GM19193 (cell line): ENCODE data around the gene ETV5.

Experiments
- POLR2A ChIP-seq: IDR thresholded peaks from 4 replicates; pipeline ENCODE4 v1.6.1; 2011; ENCODE audit not compliant: insufficient read depth, insufficient read length; ENCODE audit errors: extremely low read depth

ETV5 gene

DNA sequence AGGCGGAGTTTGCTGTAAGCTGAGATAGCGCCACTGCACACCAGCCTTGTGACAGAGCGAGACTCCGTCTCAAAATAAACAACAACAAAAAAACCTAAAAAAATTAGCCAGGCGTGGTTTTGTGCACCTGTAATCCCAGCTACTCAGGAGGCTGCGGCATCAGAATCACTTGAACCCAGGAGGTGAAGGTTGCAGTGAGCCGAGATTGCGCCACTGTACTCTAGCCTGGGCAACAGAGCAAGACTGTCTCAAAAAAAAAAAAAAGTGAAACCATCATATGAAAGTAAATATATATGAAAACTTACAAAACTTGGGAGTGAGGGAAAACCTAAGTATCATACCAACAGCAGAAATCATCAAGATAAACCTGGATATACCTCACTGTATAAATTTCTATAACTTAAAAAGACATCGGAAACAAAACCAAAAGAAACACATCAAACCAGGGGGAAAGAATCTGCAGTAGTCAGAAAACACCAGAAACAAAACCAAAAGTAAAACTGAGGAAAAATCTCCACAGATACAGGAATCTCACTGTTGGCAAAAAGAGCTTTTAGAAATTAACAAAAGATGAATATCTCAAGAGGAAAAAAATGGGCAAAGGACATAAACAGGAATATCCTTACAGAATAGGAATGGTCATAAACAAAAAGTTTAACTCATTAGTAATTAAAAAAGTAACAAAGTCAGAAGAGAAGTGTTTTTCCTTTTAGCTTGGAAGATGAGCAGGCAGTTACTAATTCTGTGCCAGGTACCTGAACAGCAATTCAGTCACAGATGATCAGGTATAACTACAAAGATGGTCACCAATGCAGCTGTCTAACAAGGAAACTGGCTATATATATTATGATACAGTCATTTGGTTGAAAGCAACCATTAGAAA, 41.3 kb downstream of the ETV5 start:
- no peak for TF ChIP-seq POLR2A

DNA sequence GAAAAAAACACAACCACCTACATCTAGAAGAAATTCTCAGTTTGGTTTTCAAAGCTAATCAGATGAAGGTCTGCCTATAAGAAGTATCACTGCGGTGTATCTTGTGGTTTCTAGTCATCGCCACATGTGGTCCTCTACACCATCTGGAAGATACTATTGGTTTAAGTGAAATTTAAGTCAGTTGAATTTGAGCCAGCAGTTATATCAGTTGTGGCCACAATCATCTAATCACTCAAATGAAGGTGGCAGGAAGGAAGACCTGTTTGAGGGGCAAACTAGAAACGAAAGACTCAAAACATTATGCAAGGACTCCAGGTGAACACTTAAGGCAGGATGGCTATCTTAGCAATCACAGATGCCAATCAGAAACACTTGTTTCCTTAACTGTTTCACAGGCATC, 48.7 kb downstream of the ETV5 start:
- TF ChIP-seq POLR2A: no peak

- TF ChIP-seq POLR2A: no peak
Measured at GRCh38 chr3:186059192-186059591, 49.7 kb downstream of the ETV5 start.

- no peak for TF ChIP-seq POLR2A
Measured at GRCh38 chr3:186058225-186058624, 50.7 kb downstream of the ETV5 start.

DNA sequence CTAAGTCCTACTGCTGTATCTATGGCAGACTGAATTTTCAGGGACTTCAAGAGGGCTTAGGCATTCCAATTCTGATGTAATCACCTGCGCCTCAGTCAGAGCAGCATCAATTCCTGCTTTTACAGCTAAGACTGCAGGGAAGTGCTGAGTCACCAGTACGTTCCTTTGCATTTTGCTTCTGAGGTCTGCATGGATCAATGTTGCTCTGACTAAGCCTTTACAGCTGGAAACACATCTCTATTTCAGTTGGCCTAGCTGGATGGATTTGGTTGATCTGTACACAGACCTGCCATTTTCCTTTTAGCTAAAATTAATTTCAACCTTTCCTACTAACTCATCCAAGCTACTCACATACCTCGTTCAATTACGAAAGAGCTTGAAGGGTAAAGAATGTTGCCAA, 51.3 kb downstream of the ETV5 start:
- no peak for TF ChIP-seq POLR2A

GRCh38 chr3:186054792-186055352, 54.0 kb downstream of the ETV5 start:
- no peak for TF ChIP-seq POLR2A

- TF ChIP-seq POLR2A: no peak
Measured at GRCh38 chr3:186053954-186054791, 54.7 kb downstream of the ETV5 start.

- no peak for TF ChIP-seq POLR2A
Measured at GRCh38 chr3:186052096-186052840, 56.6 kb downstream of the ETV5 start.

DNA sequence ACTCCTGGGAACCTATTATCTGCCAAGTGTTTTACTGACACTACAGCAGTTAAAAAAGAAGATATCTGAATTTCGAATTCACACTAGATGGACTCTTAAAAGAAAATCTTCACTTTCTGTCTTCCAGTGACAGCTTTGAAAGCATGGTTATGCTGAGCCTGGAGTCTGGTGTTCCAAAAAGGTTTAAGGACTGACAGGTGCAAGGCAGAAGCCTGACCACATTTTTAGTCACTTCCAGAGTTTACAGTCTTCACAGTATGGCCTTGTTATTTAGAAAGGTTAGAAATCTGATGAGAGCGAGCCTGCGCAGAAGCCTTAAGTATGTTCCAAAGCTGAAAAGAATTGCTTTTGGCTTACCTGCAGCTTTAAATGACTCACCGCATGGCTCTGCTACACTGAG, 59.9 kb downstream of the ETV5 start:
- no peak for TF ChIP-seq POLR2A

- no peak for TF ChIP-seq POLR2A
Measured at GRCh38 chr3:186048119-186048518, 60.8 kb downstream of the ETV5 start.

GRCh38 chr3:186046838-186047237, 62.1 kb downstream of the ETV5 start:
- no peak for TF ChIP-seq POLR2A

DNA sequence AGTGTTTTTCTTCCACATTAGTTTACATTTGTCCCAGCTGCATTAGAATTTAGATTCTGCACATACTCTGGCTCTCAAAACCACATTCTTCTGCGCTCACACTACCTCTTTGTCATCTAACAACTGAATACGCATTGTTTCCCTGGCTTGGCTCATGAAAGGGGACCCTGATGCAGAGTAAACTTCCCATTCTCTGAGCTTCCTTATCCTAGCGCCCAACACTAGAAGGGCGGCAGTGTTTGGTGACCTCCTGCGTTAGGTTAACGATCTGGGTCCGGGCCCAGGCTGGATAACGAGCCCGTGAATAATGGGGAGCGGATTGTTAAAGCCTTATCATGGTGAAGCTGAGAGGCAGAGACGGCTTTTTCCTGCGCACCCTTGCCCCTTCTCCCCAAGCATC, 63.9 kb downstream of the ETV5 start:
- TF ChIP-seq POLR2A: no peak

- TF ChIP-seq POLR2A: no peak
Measured at GRCh38 chr3:186044427-186044826, 64.5 kb downstream of the ETV5 start.

- TF ChIP-seq POLR2A: no peak
Measured at GRCh38 chr3:186042521-186043202, 66.2 kb downstream of the ETV5 start.
